Measurements from ENCODE around the gene HGD. TPM values are rescaled to one million over a fixed set of nuclear protein-coding genes. Genes with fewer than 3 reads are reported as not detected.

HGD gene
- total and polyA plus RNA-seq, 2 of the 13 experiments (the other 11 are each of a cell fraction or from before 2014, with no cell fraction given): 265 to 398 TPM

GRCh38 chr3:120682095-120682681 lies at the start of gene HGD (continued):
- TF ChIP-seq SMAD3 (CRISPR knock-in tag; IDR thresholded peaks at IDR 0.05) (peak; percentile 84), DMAP1 (CRISPR knock-in tag; IDR thresholded peaks at IDR 0.05) (peak; percentile 59; the same call in 1 of the 2 replicates), TFDP2 (CRISPR knock-in tag; IDR thresholded peaks at IDR 0.05) (no peak), ZNF530 (CRISPR knock-in tag; IDR thresholded peaks at IDR 0.05; ENCODE audit: low read depth) (no peak), FOXC1 (CRISPR knock-in tag; IDR thresholded peaks at IDR 0.05; ENCODE audit: borderline replicate concordance) (no peak), CSRNP1 (CRISPR knock-in tag; IDR thresholded peaks at IDR 0.05) (no peak), ZHX2 (IDR thresholded peaks at IDR 0.05; ENCODE audit: low read depth) (no peak), ZHX2 (CRISPR knock-in tag; IDR thresholded peaks at IDR 0.05; ENCODE audit: borderline replicate concordance) (no peak), ZFAT (CRISPR knock-in tag; conservative IDR thresholded peaks at IDR 0.05) (no peak), ATAD3A (CRISPR knock-in tag; IDR thresholded peaks at IDR 0.05) (no peak), PBX3 (CRISPR knock-in tag; IDR thresholded peaks at IDR 0.05; ENCODE audit: borderline replicate concordance) (no peak), NR0B2 (CRISPR knock-in tag; IDR thresholded peaks at IDR 0.05) (no peak), GATA4 (IDR thresholded peaks at IDR 0.05; ENCODE audit: borderline replicate concordance, low read depth) (no peak; the same call in 1 of the 2 replicates), TRIM24 (CRISPR knock-in tag; IDR thresholded peaks at IDR 0.05) (no peak), HIC2 (CRISPR knock-in tag; IDR thresholded peaks at IDR 0.05; ENCODE audit: low read depth) (no peak), ZNF441 (CRISPR knock-in tag; IDR thresholded peaks at IDR 0.05; ENCODE audit: borderline replicate concordance) (peak; percentile 37; the same call in 1 of the 2 replicates), NFKBIZ (CRISPR knock-in tag; IDR thresholded peaks at IDR 0.05) (peak; percentile 70; the same call in 1 of the 2 replicates)

Data from HepG2 (cell line).